Erythroblast (primary cell): ENCODE measurements around the gene FNDC3B.
A peak's percentile ranks its signal among the peaks of the same experiment; 100 is the strongest.

Experiments used
- DNase-seq, 2 experiments: peaks; one replicate each; lab custom pipeline; 2025; lab: John Stamatoyannopoulos, UW
- GATA1 ChIP-seq: IDR thresholded peaks from 2 replicates; pipeline ENCODE4 v1.6.1; 2011; ENCODE audit warnings: low read depth, mild to moderate bottlenecking, control low read depth, low read length, moderate library complexity
- POLR2A ChIP-seq: IDR thresholded peaks from 2 replicates; pipeline ENCODE4 v1.6.1; 2011; ENCODE audit warnings: mild to moderate bottlenecking, low read length

FNDC3B gene

DNA sequence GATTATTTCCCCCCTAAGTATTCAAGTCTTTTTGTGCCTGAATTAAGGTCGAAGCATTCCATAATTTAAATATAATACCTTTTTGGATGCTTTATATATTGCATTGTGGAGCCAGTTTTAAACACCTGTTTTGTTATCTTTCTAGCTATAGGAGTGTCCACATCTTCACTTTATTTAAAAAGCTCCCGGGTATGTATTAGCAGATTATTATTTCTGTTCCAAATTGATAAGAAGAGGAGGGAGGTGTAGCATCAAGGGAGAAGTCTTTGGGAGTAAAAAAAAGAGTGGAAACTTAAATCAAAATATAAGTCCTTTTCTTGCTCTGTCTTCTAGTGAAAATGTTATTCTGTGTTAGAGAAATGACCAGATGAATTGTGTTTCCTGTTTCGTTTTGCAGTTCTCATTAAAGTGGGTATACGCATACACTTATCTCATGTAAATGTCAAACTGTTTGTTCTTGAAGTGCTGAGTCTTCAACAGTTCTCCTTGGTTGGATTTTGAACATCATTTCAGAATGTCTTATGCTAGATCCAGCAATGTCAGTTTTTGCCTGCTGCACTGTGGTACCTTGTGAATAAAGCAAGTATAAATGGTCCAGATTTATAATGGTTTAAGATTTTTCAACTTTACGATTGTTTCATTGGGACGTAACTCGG lies 105.8 kb downstream of the FNDC3B start:
- TF ChIP-seq POLR2A (no peak), GATA1 (no peak)
- peak; percentile 26 to 64 for DNase-seq

DNA sequence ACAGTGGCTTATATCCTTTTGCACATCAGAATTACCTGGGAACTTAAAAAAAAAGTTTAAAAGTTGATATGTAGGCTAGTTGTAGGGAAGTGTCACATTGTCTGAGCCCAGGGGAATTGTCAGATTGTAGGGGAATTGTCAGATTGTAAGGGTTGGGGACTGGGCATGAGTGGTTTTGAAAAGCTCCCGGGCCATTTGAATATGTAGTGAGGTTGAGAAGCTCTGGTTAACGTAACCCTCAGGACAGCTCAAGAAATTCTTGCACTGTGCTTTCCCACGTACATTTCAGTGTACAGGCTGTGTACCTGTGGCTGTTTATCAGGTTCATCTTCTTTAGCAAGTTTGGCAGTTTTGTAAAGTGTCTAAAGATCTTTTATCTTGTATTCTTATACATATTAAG lies 107.0 kb downstream of the FNDC3B start:
- no peak for DNase-seq
- TF ChIP-seq POLR2A: no peak
- TF ChIP-seq GATA1: no peak

DNA sequence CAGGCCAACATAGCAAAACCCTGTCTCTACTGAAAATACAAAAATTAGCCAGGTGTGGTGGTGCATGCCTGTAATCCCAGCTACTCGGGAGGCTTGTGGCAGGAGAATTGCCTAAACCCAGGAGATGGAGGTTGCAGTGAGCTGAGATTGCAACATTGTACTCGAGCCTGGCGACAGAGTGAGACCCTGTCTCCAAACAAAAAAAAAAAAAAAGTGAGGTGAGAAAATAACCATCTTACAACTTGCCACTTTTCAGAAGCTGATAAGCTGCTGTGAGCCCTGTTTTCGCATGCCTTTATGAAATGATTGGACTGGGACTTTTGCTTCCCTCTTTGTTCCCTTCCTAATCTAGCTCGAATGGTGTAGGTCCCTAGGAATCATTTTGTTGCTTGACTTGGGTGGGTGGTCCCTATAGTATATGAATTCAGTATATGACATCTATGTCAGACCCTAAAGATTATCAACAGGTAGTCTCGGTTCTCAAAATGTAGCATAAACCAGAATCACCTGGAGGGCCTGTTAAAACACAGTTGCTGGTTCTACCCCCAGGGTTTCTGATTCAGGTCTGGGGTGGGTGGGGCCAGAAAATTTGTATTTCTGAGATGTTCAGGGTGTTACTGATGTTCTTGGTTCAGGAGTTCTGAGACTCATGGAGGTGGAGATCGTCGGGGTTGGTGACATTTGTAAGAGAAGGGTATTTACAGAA lies 107.9 kb downstream of the FNDC3B start:
- no peak for DNase-seq
- TF ChIP-seq GATA1 (no peak), POLR2A (no peak)

DNA sequence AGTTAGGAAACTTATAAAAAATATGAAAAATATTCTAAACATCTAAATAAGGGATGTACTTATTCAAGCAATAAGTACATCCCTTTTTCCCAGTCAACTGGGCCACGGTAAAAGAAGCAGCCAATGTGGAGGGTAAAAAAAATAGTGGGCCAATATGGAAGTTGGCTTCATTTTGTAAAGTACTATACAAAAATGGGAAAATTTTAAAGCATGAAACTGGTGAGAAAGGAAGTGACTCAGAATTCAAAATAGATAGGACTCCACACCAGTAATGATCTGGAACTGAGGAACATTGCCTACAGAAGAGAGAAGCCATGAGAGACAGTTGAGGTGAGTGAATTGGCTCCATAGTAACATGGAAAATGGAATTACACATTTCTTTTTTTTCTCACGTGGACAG lies 108.9 kb downstream of the FNDC3B start:
- no peak for DNase-seq
- TF ChIP-seq GATA1: no peak
- TF ChIP-seq POLR2A: no peak

DNA sequence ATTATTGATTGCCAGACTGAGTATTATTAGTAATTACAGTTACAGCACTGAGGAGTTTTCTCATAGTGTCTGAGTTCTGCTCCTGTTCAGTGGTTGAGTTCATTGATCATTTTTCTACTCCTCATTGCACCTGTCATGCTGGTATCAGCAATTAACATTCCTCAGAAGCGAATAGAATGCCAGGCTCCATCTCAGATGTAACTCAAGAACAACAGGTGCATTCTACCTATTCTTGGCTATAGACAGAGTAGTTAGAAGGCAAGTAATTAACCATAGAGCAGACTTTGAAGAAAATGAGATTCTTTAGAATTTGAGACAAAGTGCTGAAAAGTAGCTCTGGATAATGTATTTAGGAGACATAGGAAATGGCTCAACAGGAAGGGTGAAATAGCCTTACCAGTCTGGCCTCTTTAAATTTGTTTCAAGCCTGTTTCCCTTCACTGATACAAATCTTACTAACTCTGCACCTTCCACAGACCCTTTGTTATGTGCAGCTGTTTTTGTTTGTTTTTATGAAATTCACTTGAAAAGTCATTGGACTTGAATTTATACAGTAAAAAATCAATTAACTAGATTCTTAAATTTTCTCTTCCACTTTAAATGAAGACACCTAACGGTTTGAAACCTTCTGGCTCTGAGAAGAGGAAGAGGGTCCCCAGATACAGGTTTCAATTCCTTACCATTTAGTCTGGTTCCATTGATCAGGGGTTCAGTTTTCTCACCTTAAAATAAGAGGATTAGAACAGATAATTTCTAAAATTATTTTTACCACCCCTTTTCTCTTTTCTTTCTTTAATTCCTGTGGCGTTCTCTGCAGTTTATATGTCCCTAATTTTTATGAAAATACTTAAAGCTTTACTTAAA lies 109.6 kb downstream of the FNDC3B start:
- DNase-seq: no peak
- TF ChIP-seq GATA1 (no peak), POLR2A (no peak)

DNA sequence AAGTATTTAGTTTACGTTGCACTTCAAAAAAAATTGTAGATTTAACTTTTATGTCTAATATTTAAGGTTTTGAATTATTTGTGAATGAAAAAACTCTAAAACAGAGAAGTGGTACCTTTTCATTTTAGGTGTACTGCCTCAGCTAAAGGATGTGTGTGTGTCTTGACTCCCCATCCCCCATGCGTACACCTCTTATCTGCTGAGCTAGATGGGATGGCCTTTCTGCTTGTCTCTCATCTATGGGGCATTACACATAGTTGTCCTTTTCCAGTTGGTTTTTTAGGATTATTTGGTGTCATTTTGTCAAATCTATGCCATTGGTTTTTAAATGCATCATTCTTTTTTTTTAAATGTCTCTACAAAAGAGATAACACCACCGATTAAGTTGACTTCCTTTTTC lies 110.9 kb downstream of the FNDC3B start:
- TF ChIP-seq GATA1 (no peak), POLR2A (no peak)
- DNase-seq: no peak

DNA sequence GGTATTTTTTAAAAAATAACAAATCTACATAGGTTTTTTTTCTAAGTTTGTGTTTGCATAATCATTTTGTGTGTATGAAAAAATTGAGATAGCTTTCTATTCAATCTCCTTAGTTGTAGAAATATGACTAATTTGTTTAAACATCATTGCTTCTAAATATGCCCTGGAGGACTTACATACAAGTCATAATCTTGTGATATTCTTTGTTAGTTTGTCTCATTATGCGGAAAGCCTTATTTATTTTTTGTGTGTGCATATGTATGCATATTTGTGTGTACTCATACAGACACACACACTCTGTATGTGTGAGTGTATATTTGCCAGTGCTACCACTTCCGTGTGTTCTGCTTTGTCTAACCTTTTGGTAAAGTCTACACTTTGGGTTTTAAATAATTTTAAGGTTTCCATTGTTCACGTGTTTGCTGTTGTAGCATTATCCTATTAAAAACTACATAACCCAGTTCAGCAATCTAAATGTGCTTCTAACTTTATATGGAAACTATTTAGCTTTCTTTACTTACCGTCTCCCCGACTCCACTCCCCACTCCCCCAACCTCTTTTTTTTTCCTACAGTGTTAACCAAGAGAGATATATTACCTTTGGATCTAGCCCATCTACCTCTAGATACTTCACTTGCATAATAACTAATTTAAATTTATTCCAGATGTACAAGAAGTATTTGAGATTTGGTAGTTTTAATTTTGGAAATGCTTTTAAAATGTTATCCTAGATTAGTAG lies 111.7 kb downstream of the FNDC3B start:
- no peak for DNase-seq
- TF ChIP-seq POLR2A (no peak), GATA1 (no peak)

DNA sequence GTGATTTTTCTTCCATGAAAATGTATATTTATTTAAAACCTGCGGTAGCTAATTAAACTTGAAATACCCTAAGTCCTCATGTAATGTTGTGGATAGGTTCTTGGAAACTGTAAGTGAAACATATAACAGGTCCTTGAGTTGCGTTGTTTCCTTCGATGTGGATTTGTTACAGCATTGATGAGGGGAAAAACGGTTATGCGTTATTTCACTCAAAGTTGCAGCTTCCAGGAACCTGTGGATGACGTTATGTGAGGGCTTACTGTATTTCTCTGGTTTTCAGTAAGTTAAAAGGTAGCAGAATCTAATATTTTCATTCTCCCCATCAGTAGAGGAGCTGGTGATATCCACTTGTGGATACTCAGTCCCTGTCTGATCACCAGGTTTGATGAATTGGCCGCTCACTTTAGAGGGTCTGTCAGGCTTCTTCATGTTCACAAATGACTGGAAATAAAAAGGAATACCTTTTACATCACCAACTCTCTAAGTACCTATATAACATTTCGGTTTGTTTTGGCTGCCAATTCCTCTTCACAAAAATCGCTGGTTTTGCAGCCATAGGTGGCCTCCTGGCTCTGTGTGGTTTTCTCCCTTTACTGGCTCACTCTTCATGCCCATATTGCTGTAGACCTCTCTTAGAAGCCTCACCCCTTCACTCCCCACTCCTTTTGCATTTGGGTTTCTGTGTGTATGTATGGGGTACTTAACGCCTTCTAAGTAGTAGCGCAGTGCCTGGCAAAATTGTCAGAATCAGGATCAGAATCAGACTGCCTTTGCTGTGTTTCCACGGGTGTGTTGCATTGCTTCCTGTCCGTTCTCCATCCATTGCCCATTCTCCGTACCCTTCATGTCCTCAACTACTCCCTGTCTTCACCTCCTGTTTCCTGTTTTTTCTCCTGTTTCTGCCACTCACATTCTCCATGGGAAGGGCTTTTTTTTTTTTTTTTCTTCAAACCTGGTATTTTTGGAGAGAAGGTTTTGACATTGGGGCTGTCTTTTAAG lies 112.6 kb downstream of the FNDC3B start:
- TF ChIP-seq POLR2A (no peak), GATA1 (no peak)
- no peak for DNase-seq

DNA sequence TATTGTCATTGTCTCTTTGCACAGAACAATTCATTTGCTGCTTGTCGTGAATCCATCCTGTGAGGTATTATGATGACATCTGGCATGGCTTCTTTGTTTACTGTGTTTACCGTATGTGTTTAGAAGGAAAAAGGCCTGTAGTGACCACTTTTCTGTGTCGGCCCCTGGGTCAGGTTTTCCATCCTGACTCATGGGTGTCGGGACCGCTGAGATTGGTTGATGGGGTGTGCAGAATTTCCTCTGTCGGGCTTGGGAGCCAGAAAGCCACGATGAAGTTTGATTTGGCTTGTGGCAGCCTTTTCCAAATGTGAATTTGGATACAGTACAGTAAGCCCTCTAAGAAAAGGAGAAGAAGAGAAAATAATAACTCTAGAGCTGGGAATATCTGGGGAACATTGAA lies 113.5 kb downstream of the FNDC3B start:
- TF ChIP-seq GATA1: no peak
- no peak for TF ChIP-seq POLR2A
- no peak for DNase-seq

DNA sequence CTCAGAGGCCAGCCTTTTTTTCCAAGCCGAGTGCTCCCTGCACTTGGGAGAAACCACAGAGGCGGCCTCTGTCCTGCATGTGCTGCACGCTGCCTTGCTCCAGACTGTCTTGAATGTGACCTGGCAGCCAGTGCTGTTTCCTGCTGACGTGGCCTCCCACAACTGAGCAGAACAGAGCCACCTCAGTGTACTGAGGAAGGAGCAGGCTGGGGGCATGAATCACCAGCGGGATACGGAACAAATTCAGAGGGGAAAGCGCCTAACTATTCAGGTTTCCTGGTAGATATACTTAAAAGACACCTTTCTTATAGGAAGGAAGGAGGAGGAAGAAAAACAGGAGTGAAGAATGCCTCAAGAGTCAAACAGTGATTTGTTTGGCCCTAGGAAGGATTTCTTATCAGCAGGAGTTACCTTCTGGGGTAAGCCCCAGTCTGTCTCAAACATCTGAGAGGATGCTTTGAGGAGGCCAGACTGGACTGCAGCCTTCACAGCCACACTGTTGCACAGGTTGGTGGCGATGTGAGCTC lies 114.0 kb downstream of the FNDC3B start:
- DNase-seq: peak in 1 of 2 experiments; percentile 15
- TF ChIP-seq GATA1: no peak
- no peak for TF ChIP-seq POLR2A

DNA sequence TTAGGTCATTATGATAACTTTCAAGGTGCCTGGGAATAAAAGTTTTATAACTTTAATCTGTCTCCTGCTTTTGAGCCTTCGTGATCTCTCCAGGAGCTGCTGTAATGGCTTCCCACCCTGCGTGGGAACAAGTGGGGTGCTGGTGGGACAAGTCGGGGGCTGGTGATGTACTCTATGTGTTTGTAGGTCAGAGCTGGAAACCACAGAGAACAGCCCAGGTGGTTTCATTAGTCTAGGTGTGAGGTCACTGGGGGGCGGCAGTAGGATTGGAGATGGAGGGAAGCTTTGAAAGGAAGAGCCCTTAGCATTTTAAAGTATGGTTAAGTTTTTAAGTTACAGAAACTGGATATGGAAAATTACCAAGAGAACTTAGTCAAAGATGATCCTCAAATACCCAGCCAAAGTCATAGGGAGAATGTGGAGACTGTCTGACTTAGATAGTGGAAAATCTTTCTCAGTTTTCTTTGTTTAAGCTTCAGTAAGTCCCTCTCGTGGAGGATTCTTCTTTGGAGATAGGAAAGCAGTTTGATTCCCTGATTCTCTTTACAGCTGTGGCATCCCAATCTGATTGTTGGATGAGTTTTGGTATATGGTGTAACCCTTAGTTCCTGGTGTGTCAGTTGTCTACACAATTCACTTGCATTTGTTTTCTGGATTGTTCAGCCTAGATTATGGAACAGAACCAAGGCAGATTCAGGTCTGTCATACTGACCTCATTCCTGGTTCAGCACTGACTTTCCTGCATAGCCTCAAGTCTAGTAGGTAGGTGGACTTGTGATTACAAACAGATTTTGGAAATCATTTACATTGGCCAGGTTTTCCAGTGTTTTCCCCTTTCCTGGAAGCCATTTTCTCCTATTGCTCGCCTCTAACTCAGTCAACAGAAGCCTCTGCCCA lies 115.6 kb downstream of the FNDC3B start:
- no peak for DNase-seq
- TF ChIP-seq GATA1 (no peak), POLR2A (no peak)
